Measurements from ENCODE around the gene IRF7.

DNA sequence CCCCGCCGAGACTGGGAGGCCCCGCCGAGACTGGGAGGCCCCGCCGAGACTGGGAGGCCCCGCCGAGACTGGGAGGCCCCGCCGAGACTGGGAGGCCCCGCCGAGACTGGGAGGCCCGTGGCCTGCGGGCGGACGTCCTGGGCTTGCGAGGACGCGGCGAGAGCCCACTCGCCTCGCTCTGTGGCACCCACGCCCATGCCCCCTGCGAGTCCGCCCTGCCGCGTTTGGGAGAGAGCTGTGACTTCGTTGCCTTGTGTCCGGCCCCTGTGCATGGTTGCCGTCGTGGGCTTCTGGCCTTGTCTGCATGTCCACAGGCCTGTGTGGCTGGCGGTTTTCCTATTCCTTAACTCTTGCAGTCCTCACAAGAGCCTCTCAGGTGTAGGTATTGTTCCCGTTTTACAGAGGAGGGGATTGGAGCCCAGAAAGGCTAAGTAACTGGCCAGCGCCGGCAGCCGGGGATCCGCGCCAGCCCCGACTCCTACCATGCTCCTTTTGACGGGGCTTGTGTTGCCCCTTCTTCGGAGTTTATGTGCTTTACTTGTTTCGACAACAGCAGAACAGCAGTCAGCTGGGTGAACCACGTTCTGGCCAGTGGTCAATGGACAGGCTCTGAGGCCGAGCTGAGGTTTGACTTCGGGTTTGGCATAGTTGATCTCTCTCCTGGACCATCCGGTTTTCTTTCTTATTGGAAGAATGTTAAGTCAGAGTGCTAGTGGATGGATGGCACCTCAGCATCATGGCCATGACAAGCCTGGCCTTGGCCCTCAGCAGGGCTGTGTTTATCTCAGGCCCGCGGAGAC, 38.7 kb downstream of the IRF7 start:
- TF ChIP-seq FOS (IDR thresholded peaks at IDR 0.05; ENCODE audit: low read depth, low read length), result no peak
- no peak for TF ChIP-seq CTCF (conservative IDR thresholded peaks at IDR 0.05; ENCODE audit: low read depth, low read length)
- TF ChIP-seq MXI1 (IDR thresholded peaks at IDR 0.05; ENCODE audit: borderline replicate concordance, low read depth, low read length), result 0 out of 2 replicates have a peak, but pooled peaks have one; percentile 0
- TF ChIP-seq POLR2A (IDR thresholded peaks at IDR 0.05; ENCODE audit: low read depth, low read length), result no peak
